ENCODE data around the gene GTF3A. TPM values are rescaled to one million over a fixed set of nuclear protein-coding genes. Genes with fewer than 3 reads are reported as not detected.

Gene GTF3A
- total and polyA plus RNA-seq, 2 donors: 67.8 to 117 TPM

DNA sequence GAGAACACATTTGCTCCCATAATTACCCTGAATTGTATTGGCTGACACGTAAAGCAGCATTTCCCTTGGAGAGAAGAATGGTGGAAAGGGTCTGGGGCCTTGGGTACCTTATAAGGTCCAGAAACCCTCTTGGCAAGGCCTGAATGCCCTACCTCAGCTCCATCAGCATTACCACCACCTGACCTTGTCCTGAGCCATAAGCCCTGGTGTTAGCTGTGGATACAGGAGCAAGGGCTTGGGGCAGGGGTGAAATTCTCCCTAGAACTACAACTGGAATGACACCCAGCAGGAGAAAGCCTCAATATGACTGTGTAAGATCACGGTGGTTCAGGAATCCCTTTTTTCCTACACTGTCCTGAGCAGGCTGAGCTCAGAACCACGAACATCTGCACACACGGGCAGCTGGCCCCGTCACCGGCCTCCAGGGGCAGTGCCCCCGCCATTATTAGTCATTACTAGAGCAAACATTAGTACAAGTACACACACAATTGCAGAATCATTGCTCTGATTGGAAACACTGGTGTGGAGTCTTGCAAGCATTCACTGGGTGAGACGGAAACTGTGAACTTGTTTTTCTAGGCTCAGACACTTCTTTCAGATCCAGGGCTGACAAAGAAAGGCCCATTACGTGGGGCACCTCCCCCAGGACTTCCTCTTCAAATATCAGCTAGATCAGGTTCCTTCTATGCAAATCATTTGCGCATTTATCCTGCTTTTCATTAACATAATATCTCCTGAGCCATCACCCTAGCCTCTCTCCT lies 52.7 kb downstream of the GTF3A start:
- WGBS: 47% methylated on average over 10 of the region's 10 CpGs
- H3K27ac ChIP-seq (ENCODE audit: low read depth): no peak overlapping the region
- DNase-seq (ENCODE audit: extremely low spot score): no peak
- no peaks in the 10 kb centered on the region for H3K4me1 ChIP-seq (ENCODE audit: insufficient read depth)
- H3K4me3 ChIP-seq (ENCODE audit: low read depth, low read length): no peak overlapping the region
- H3K36me3 ChIP-seq (ENCODE audit: insufficient read depth): no peaks in the 10 kb centered on the region

GRCh38 chr13:27481766-27482165 lies 57.3 kb downstream of the GTF3A start:
- DNase-seq (ENCODE audit: extremely low spot score): no peak

GRCh38 chr13:27482983-27483382 lies 58.6 kb downstream of the GTF3A start:
- no peak for DNase-seq (ENCODE audit: extremely low spot score)
- WGBS: 81% methylated on average over 7 of the region's 7 CpGs
- Histone ChIP-seq H3K4me1 (ENCODE audit: insufficient read depth) (no peaks in the 10 kb centered on the region), H3K27ac (ENCODE audit: low read depth) (no peak overlapping the region), H3K36me3 (ENCODE audit: insufficient read depth) (no peaks in the 10 kb centered on the region), H3K4me3 (ENCODE audit: low read depth, low read length) (no peak overlapping the region)

More at GRCh38 chr13:27481766-27482165, 57.3 kb downstream of the GTF3A start:
- Histone ChIP-seq H3K4me1 (ENCODE audit: insufficient read depth) (no peaks in the 10 kb centered on the region), H3K27ac (ENCODE audit: low read depth) (no peak overlapping the region), H3K4me3 (ENCODE audit: low read depth, low read length) (no peak overlapping the region), H3K36me3 (ENCODE audit: insufficient read depth) (no peaks in the 10 kb centered on the region)
- WGBS: 20% methylated on average over 11 of the region's 11 CpGs

DNA sequence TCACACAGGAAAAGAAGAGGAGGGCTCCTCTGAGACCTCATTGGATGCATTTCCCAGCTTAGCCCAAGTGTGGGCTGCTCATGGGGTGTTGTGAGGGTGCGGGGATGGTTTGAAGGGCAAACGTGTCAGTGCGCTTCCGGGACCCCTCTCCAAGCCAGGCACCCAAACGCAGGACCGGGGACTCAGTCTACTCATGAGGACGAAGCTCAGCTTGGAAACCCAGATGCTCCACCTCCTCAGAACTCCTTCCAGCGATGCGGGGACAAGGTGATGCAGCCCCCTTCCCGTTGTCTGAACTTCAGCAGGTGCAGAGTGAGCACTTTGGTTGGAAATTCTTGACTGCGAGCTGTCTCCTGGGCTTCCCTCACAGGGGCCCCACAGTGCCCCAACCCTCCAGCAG lies 59.0 kb downstream of the GTF3A start:
- Histone ChIP-seq H3K36me3 (ENCODE audit: insufficient read depth) (no peaks in the 10 kb centered on the region), H3K4me1 (ENCODE audit: insufficient read depth) (no peaks in the 10 kb centered on the region), H3K4me3 (ENCODE audit: low read depth, low read length) (no peak overlapping the region), H3K27ac (ENCODE audit: low read depth) (no peak overlapping the region)
- DNase-seq (ENCODE audit: extremely low spot score): no peak
- 92% methylated on average over 11 of the region's 11 CpGs for WGBS

Small RNA genes within 50 kb of the gene (small RNA-seq; reads per million reads assigned to genes)
- not detected for gene RNY1P1

Other genes starting within 250 kb of the GTF3A start
- gene RPL21, start 173.1 kb upstream of the GTF3A start, total RNA-seq: 1,344 TPM
- 2,169 TPM for gene RPL21, start 173.1 kb upstream of the GTF3A start, polyA plus RNA-seq
- 8.8 TPM for gene RASL11A, start 153.8 kb upstream of the GTF3A start, total RNA-seq
- gene RASL11A, start 153.8 kb upstream of the GTF3A start, polyA plus RNA-seq: 44.4 TPM
- 54.6 TPM for gene MTIF3, start 25.9 kb downstream of the GTF3A start, total RNA-seq
- 51.1 TPM for gene MTIF3, start 25.9 kb downstream of the GTF3A start, polyA plus RNA-seq
- 11.6 TPM for gene LNX2, start 195.9 kb downstream of the GTF3A start, total RNA-seq
- gene LNX2, start 195.9 kb downstream of the GTF3A start, polyA plus RNA-seq: 4.8 TPM
- 64.5 TPM for gene POLR1D, start 197.3 kb downstream of the GTF3A start, total RNA-seq
- 132 TPM for gene POLR1D, start 197.3 kb downstream of the GTF3A start, polyA plus RNA-seq

Measured in urinary bladder (tissue), 4 donors.